ENCODE results near the gene SLC25A21.
"Not testable (repeated sequence)": the region's sequence is repeated elsewhere in the genome, so short reads cannot be mapped to it uniquely, and the experiment has no call there.

SLC25A21 gene
- 0 to 0.27 reads per million in 2 donors for total RNA-seq

GRCh38 chr14:37172024-37172869 is at the start of gene SLC25A21:
Gene SLC25A21, minus strand, starts transcription at chr14:37172606.
- DNase-seq: peak in 1 of 5 experiments; percentile 9

GRCh38 chr14:37221073-37221472 is 48.7 kb upstream of the SLC25A21 start:
- DNase-seq: no peak

- no peak for DNase-seq
Measured at GRCh38 chr14:37215345-37215744, 42.9 kb upstream of the SLC25A21 start.

GRCh38 chr14:37213016-37213415 is 40.6 kb upstream of the SLC25A21 start:
- DNase-seq: no peak

GRCh38 chr14:37210448-37210847 is 38.0 kb upstream of the SLC25A21 start:
- DNase-seq: no peak

GRCh38 chr14:37209617-37210016 is 37.2 kb upstream of the SLC25A21 start:
- DNase-seq: not testable (repeated sequence)

GRCh38 chr14:37205623-37206605 is 33.5 kb upstream of the SLC25A21 start:
- not testable (repeated sequence) for DNase-seq

- no peak for DNase-seq
Measured at GRCh38 chr14:37203423-37203822, 31.0 kb upstream of the SLC25A21 start.

GRCh38 chr14:37202812-37203211 is 30.4 kb upstream of the SLC25A21 start:
- no peak for DNase-seq

- no peak for DNase-seq
Measured at GRCh38 chr14:37202265-37202664, 29.9 kb upstream of the SLC25A21 start.

GRCh38 chr14:37201724-37202123 is 29.3 kb upstream of the SLC25A21 start:
- DNase-seq: no peak

- no peak for DNase-seq
Measured at GRCh38 chr14:37198907-37199306, 26.5 kb upstream of the SLC25A21 start.

- no peak for DNase-seq
Measured at GRCh38 chr14:37198273-37198598, 25.8 kb upstream of the SLC25A21 start.

- peak in 1 of 5 experiments; percentile 54 for DNase-seq
Measured at GRCh38 chr14:37197421-37198272, 25.2 kb upstream of the SLC25A21 start, which contains the start of gene MIPOL1. Gene MIPOL1, plus strand, starts transcription at chr14:37197937. Its CDS starts 49,952 bp downstream, at chr14:37247889.

- DNase-seq: no peak
Measured at GRCh38 chr14:37196604-37197420, 24.4 kb upstream of the SLC25A21 start.

GRCh38 chr14:37195327-37195726 is 22.9 kb upstream of the SLC25A21 start:
- DNase-seq: no peak

- DNase-seq: no peak
Measured at GRCh38 chr14:37194698-37195097, 22.3 kb upstream of the SLC25A21 start.

- DNase-seq: not testable (repeated sequence)
Measured at GRCh38 chr14:37189733-37190132, 17.3 kb upstream of the SLC25A21 start.

GRCh38 chr14:37187840-37188577 is 15.6 kb upstream of the SLC25A21 start:
- DNase-seq: not testable (repeated sequence)

- DNase-seq: no peak
Measured at GRCh38 chr14:37187294-37187693, 14.9 kb upstream of the SLC25A21 start.

- DNase-seq: no peak
Measured at GRCh38 chr14:37186865-37187264, 14.5 kb upstream of the SLC25A21 start.

Measured in T-helper 2 cell (primary cell).